K562 (cell line): Measurements from ENCODE around the gene PIGH. TPM values are rescaled to one million over a fixed set of nuclear protein-coding genes. Genes with fewer than 3 reads are reported as not detected.

ENCODE experiments used
- ARNT ChIP-seq, 2 experiments: fragments of 450-650 bp; IDR thresholded peaks; 2 replicates each; pipeline ENCODE4 v1.6.1; 2016; ENCODE audit warnings: mild to moderate bottlenecking in 1 of 2
- ATF6 ChIP-seq: sonication (generic); formaldehyde crosslinking; IDR thresholded peaks from 2 replicates; pipeline ENCODE4 v1.4.0; 2020; ENCODE audit warnings: mild to moderate bottlenecking, missing genetic modification reagents
- BCOR ChIP-seq: fragments of 450-650 bp; IDR thresholded peaks from 2 replicates; pipeline ENCODE4 v1.6.1; 2016
- CBX3 ChIP-seq, 2 experiments: IDR thresholded peaks; 1 replicate in 1 of 2; 2 replicates in 1 of 2; pipeline ENCODE4 v1.6.1; 2012; ENCODE audit warnings: inconsistent platforms in 2 of 2, low read length in 2 of 2, borderline replicate concordance in 1 of 2, control low read depth in 1 of 2
- CCNT2 ChIP-seq: IDR thresholded peaks from 2 replicates; pipeline ENCODE4 v1.6.1; 2011; ENCODE audit warnings: borderline replicate concordance, low read depth, mild to moderate bottlenecking, moderate library complexity, mixed read lengths, low read length; ENCODE audit not compliant: insufficient read length; ENCODE audit errors: extremely low read depth
- CHD7 ChIP-seq: fragments of 200-600 bp; sonication (generic); IDR thresholded peaks from one replicate; pipeline ENCODE4 v1.6.1; 2012; ENCODE audit warnings: mild to moderate bottlenecking, low read depth, low read length, inconsistent platforms
- HDAC3 ChIP-seq: fragments of 450-650 bp; IDR thresholded peaks from 2 replicates; pipeline ENCODE4 v1.6.1; 2018; ENCODE audit warnings: borderline replicate concordance, mild to moderate bottlenecking, moderate library complexity; ENCODE audit not compliant: partially characterized antibody
- KHSRP ChIP-seq: fragments of 450-650 bp; IDR thresholded peaks from 2 replicates; pipeline ENCODE4 v1.6.1; 2017
- MEIS2 ChIP-seq: fragments of 450-650 bp; IDR thresholded peaks from 2 replicates; pipeline ENCODE4 v1.6.1; 2014; ENCODE audit warnings: mild to moderate bottlenecking; ENCODE audit not compliant: partially characterized antibody
- MYNN ChIP-seq, 2 experiments: sonication (generic); formaldehyde crosslinking in 1 of 2; IDR thresholded peaks; 2 replicates each; pipeline versions ENCODE4 v1.5.0 to v1.6.1; 2016 to 2020; ENCODE audit warnings: antibody characterized with exemption in 1 of 2, missing genetic modification reagents in 1 of 2
- NRF1 ChIP-seq, 2 experiments: fragments of 450-650 bp; IDR thresholded peaks in 1 of 2; conservative IDR thresholded peaks in 1 of 2; 2 replicates each; pipeline ENCODE4 v1.6.1; 2014; ENCODE audit warnings: mild to moderate bottlenecking in 2 of 2
- PHF21A ChIP-seq: fragments of 450-650 bp; IDR thresholded peaks from 2 replicates; pipeline ENCODE4 v1.6.1; 2017; ENCODE audit warnings: low read depth, borderline replicate concordance
- POU5F1 ChIP-seq: fragments of 150-350 bp; IDR thresholded peaks from 2 replicates; pipeline ENCODE4 v1.6.1; 2014; ENCODE audit warnings: borderline replicate concordance, low read length, low read depth, mild to moderate bottlenecking; ENCODE audit not compliant: partially characterized antibody
- SOX6 ChIP-seq: fragments of 450-650 bp; IDR thresholded peaks from 2 replicates; pipeline ENCODE4 v1.6.1; 2014; ENCODE audit warnings: mild to moderate bottlenecking
- ZNF232 ChIP-seq: sonication (generic); formaldehyde crosslinking; IDR thresholded peaks from 2 replicates; pipeline ENCODE4 v1.8.0; 2022; ENCODE audit warnings: mild to moderate bottlenecking, missing genetic modification reagents
- polyA plus RNA-seq, 8 experiments: library from polyadenylated mRNA; depleted of rRNA in 4 of 8; stranded (reverse) in 5 of 8; unstranded in 3 of 8; fragments of >200 nt; fragmentation: Nextera tagmentation in 2 of 8; fragmentation: Illumina TruSeq in 1 of 8; extraction: Ambion mirVana in 2 of 8; extraction: Trizol in 1 of 8; gene quantifications; 2 replicates each; pipeline versions ENCODE4 v1.2.1 to v1.2.3, GENCODE V29; 2011 to 2014; ENCODE audit warnings: inconsistent platforms in 1 of 8, missing spikeins in 1 of 8
- total RNA-seq, 7 experiments: library from RNA; depleted of rRNA in 6 of 7; stranded (reverse); fragments of >200 nt in 6 of 7; fragmentation: Illumina TruSeq in 2 of 7; extraction: Trizol in 2 of 7; gene quantifications; 2 replicates each; pipeline versions ENCODE4 v1.2.1 to v1.2.3, GENCODE V29; 2011 to 2021; ENCODE audit warnings: low replicate concordance in 1 of 7

The PIGH gene
- total and polyA plus RNA-seq, 9 of the 15 experiments (the other 6 are each of a cell fraction or from before 2014, with no cell fraction given), result 21.1 to 53.4 (median 24.7) TPM

GRCh38 chr14:67636361-67636919 is 36.4 kb upstream of the PIGH start (continued):
- peak in 1 of 2 experiments; percentile 77; a peak in 2 of 3 replicates for TF ChIP-seq CBX3 (IDR thresholded peaks at IDR 0.05; ENCODE audit: borderline replicate concordance in 1 of 2, low read length in 2 of 2)
- peak; percentile 61 for TF ChIP-seq BCOR
- 0 out of 2 replicates have a peak, but pooled peaks have one; percentile 50 for TF ChIP-seq KHSRP
- TF ChIP-seq POU5F1, result no peak
- peak; percentile 66 for TF ChIP-seq MEIS2
- TF ChIP-seq HDAC3, result peak; percentile 97
- peak; percentile 96 for TF ChIP-seq SOX6
- TF ChIP-seq ATF6 (CRISPR knock-in tag), result no peak
- no peak for TF ChIP-seq NRF1 (conservative IDR thresholded peaks at IDR 0.05 in 1 of 2, IDR thresholded peaks at IDR 0.05 in 1 of 2)
- TF ChIP-seq ZNF232, result no peak
- TF ChIP-seq CCNT2, result peak; percentile 86
- 0 out of 2 replicates have a peak, but pooled peaks have one; percentile 34 for TF ChIP-seq PHF21A
- TF ChIP-seq CHD7, result no peak
- TF ChIP-seq MYNN (IDR thresholded peaks at IDR 0.05), result peak; percentile 37; the same call in 1 of the 2 replicates
- TF ChIP-seq MYNN (CRISPR knock-in tag; IDR thresholded peaks at IDR 0.05), result no peak
- peak; percentile 94 to 97; a peak in 3 of 4 replicates for TF ChIP-seq ARNT (IDR thresholded peaks at IDR 0.05)
